SKM-1 treated with dmso at 0.1 percent for 144 hours (cell line): ENCODE data around the gene FAM13A.

ENCODE experiments used
- DNase-seq: peaks from one replicate; lab custom pipeline; 2025; ENCODE audit not compliant: unreplicated experiment; lab: John Stamatoyannopoulos, UW

Gene FAM13A

GRCh38 chr4:88792821-88793220, 264.2 kb downstream of the FAM13A start:
- no peak for DNase-seq

GRCh38 chr4:88792268-88792781, 264.7 kb downstream of the FAM13A start:
- no peak for DNase-seq

- no peak for DNase-seq
These were observed 265.7 kb downstream of the FAM13A start for GRCh38 chr4:88791274-88791673.

- no peak for DNase-seq
These were observed 268.1 kb downstream of the FAM13A start for GRCh38 chr4:88788895-88789294.

- DNase-seq: no peak
These were observed 268.6 kb downstream of the FAM13A start for GRCh38 chr4:88788424-88788823.

- DNase-seq: no peak
These were observed 271.0 kb downstream of the FAM13A start for GRCh38 chr4:88786011-88786410.

- no peak for DNase-seq
These were observed 276.6 kb downstream of the FAM13A start for GRCh38 chr4:88780389-88780788.

GRCh38 chr4:88779431-88779830, 277.6 kb downstream of the FAM13A start:
- DNase-seq: no peak

GRCh38 chr4:88775529-88775928, 281.5 kb downstream of the FAM13A start:
- no peak for DNase-seq

GRCh38 chr4:88775026-88775425, 282.0 kb downstream of the FAM13A start:
- DNase-seq: no peak

- DNase-seq: no peak
These were observed 285.0 kb downstream of the FAM13A start for GRCh38 chr4:88771883-88772450.

GRCh38 chr4:88765729-88766128, 291.3 kb downstream of the FAM13A start:
- DNase-seq: no peak

GRCh38 chr4:88763075-88763474, 293.9 kb downstream of the FAM13A start:
- no peak for DNase-seq

- no peak for DNase-seq
These were observed 295.0 kb downstream of the FAM13A start for GRCh38 chr4:88761861-88762523.

GRCh38 chr4:88761342-88761741, 295.6 kb downstream of the FAM13A start:
- no peak for DNase-seq

GRCh38 chr4:88759895-88760290, 297.1 kb downstream of the FAM13A start:
- DNase-seq: no peak

- no peak for DNase-seq
These were observed 297.7 kb downstream of the FAM13A start for GRCh38 chr4:88759039-88759894.

GRCh38 chr4:88758264-88758663, 298.7 kb downstream of the FAM13A start:
- no peak for DNase-seq

GRCh38 chr4:88757776-88758175, 299.2 kb downstream of the FAM13A start:
- no peak for DNase-seq

GRCh38 chr4:88757067-88757466, 299.9 kb downstream of the FAM13A start:
- DNase-seq: no peak

- no peak for DNase-seq
These were observed 300.8 kb downstream of the FAM13A start for GRCh38 chr4:88756149-88756548.

GRCh38 chr4:88755454-88755853, 301.5 kb downstream of the FAM13A start:
- DNase-seq: no peak
